ENCODE data around the gene POLG.

GRCh38 chr15:89323825-89324224 is 10.8 kb downstream of the POLG start:
- no peak for TF ChIP-seq CTCF (IDR thresholded peaks at IDR 0.05)
- TF ChIP-seq POLR2A (IDR thresholded peaks at IDR 0.05): no peak

Data from Peyer's patch (tissue), 4 donors.